ENCODE results near the gene GART.

Gene GART

DNA sequence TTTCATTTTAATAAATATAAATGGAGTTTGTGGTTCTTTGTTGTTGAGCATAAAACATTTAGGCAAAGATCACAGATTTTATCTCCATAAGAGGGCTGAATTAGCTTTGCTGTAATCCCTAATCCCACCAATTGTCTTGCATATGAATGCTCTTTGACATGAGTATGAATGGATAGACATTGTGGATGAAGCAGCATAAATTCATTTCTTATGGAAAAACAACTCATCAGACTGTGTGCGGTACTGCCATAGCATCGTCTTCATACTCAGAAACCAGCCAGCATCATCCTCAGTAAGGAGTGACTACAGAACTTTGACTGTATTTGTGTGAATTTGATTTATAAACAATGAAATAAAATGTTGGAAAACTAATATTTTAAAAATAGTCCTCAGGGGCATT lies 20.5 kb upstream of the GART start:
- Mint-ChIP-seq H3K27ac (no peak overlapping the region), H3K27me3 (ENCODE audit: low read depth) (no peaks in the 10 kb centered on the region), H3K36me3 (ENCODE audit: low read depth) (peaks cover 53% of the 10 kb centered on the region), H3K4me3 (no peak overlapping the region), H3K9me3 (no peaks in the 10 kb centered on the region), H3K4me1 (ENCODE audit: low read depth) (peaks cover 20% of the 10 kb centered on the region)
- no peak for DNase-seq (ENCODE audit: low spot score)

- Mint-ChIP-seq H3K4me1 (ENCODE audit: low read depth) (peaks cover 20% of the 10 kb centered on the region), H3K27ac (no peak overlapping the region)
Measured at GRCh38 chr21:33561373-33561772, 19.5 kb upstream of the GART start.

DNA sequence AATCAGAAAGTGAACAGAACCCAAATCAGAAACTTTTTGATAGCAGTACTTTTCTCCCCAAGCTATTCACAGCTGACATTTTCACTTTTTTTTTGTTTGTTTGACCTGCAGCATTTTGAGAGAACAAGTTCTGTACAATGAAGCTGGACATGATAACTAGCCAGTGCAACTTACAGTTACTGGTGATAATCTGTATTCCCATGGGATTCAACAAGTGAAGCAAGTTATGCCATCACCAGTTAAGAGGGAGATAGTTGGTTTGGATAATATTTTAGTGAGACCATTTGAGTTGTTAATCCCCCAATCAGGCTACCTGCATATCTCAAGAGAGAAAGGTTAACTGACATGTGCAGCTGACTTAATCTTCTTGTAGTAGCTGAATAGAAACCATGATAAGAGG lies 19.0 kb upstream of the GART start:
- no peak overlapping the region for H3K27ac Mint-ChIP-seq

More at GRCh38 chr21:33561373-33561772, 19.5 kb upstream of the GART start:
- H3K4me3 Mint-ChIP-seq = no peak overlapping the region
- H3K27me3 Mint-ChIP-seq (ENCODE audit: low read depth) = no peaks in the 10 kb centered on the region
- DNase-seq (ENCODE audit: low spot score) = no peak
- peaks cover 64% of the 10 kb centered on the region for H3K36me3 Mint-ChIP-seq (ENCODE audit: low read depth)
- no peaks in the 10 kb centered on the region for H3K9me3 Mint-ChIP-seq

DNA sequence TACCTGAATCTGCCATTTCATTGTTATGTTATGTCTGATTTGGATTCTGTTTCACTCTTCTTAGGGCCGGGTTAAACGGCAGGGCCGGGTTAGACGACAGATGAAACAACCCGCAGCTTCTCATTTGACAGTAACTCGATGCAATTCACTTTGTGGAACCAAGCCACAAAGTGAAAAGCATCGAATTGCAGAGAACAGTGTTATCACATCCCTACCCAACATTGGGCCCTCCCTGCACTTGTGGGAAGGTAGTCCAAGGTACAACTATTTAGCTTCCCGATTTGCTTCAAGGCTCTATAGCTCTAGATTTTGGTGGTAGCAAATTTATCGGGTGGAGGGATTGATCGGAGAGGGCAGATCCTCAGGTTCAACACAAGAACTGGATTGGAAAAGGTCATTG lies 17.9 kb upstream of the GART start:
- peaks cover 28% of the 10 kb centered on the region for H3K4me1 Mint-ChIP-seq (ENCODE audit: low read depth)
- no peak overlapping the region for H3K27ac Mint-ChIP-seq
- H3K9me3 Mint-ChIP-seq = no peaks in the 10 kb centered on the region

More for the DNA sequence above, 19.0 kb upstream of the GART start:
- peaks cover 68% of the 10 kb centered on the region for H3K36me3 Mint-ChIP-seq (ENCODE audit: low read depth)
- H3K4me3 Mint-ChIP-seq = no peak overlapping the region
- DNase-seq (ENCODE audit: low spot score) = no peak
- H3K4me1 Mint-ChIP-seq (ENCODE audit: low read depth) = peaks cover 22% of the 10 kb centered on the region
- H3K27me3 Mint-ChIP-seq (ENCODE audit: low read depth) = no peaks in the 10 kb centered on the region
- no peaks in the 10 kb centered on the region for H3K9me3 Mint-ChIP-seq

GRCh38 chr21:33558777-33559421 lies 17.0 kb upstream of the GART start:
- Mint-ChIP-seq H3K27me3 (ENCODE audit: low read depth) (no peaks in the 10 kb centered on the region), H3K36me3 (ENCODE audit: low read depth) (peaks cover 84% of the 10 kb centered on the region), H3K9me3 (no peaks in the 10 kb centered on the region), H3K4me3 (no peak overlapping the region), H3K27ac (no peak overlapping the region), H3K4me1 (ENCODE audit: low read depth) (peaks cover 32% of the 10 kb centered on the region)
- DNase-seq (ENCODE audit: low spot score) = no peak

More for the DNA sequence above, 17.9 kb upstream of the GART start:
- H3K36me3 Mint-ChIP-seq (ENCODE audit: low read depth) = peaks cover 76% of the 10 kb centered on the region
- H3K4me3 Mint-ChIP-seq = no peak overlapping the region
- no peaks in the 10 kb centered on the region for H3K27me3 Mint-ChIP-seq (ENCODE audit: low read depth)
- DNase-seq (ENCODE audit: low spot score) = no peak

DNA sequence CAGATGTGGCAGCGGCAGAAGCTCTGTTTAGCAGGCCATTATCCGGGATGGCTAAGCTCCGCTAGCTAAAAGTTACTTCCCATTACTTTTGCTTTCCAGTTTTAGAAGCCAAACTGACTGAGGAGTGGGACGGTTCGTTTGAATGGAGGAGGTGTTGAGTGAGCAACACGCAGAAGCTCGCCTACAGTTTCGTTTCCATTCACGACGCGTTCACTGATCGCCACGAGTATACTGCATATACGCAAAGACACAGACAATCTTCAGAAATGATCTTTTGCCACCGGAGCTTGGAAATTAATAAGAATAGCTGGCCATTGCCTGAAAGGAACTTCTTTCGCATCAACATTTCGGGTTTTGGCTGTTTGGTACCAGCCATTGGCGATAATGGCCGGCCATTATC lies 15.5 kb upstream of the GART start:
- H3K27ac Mint-ChIP-seq = no peak overlapping the region
- peaks cover 28% of the 10 kb centered on the region for H3K4me1 Mint-ChIP-seq (ENCODE audit: low read depth)
- no peaks in the 10 kb centered on the region for H3K27me3 Mint-ChIP-seq (ENCODE audit: low read depth)
- no peak for DNase-seq (ENCODE audit: low spot score)
- H3K36me3 Mint-ChIP-seq (ENCODE audit: low read depth) = peaks cover 88% of the 10 kb centered on the region
- H3K9me3 Mint-ChIP-seq = no peaks in the 10 kb centered on the region
- no peak overlapping the region for H3K4me3 Mint-ChIP-seq

GRCh38 chr21:33554982-33555344 lies 13.0 kb upstream of the GART start:
- Mint-ChIP-seq H3K27me3 (ENCODE audit: low read depth) (no peaks in the 10 kb centered on the region), H3K36me3 (ENCODE audit: low read depth) (peaks cover 90% of the 10 kb centered on the region)

GRCh38 chr21:33554236-33554981 lies 12.5 kb upstream of the GART start:
- H3K36me3 Mint-ChIP-seq (ENCODE audit: low read depth) = peaks cover 90% of the 10 kb centered on the region

More at GRCh38 chr21:33554982-33555344, 13.0 kb upstream of the GART start:
- H3K9me3 Mint-ChIP-seq = no peaks in the 10 kb centered on the region
- no peak for DNase-seq (ENCODE audit: low spot score)
- H3K4me3 Mint-ChIP-seq = no peak overlapping the region
- H3K4me1 Mint-ChIP-seq (ENCODE audit: low read depth) = peaks cover 24% of the 10 kb centered on the region
- H3K27ac Mint-ChIP-seq = no peak overlapping the region

GRCh38 chr21:33552999-33553598 lies 11.2 kb upstream of the GART start:
- H3K27ac Mint-ChIP-seq = no peak overlapping the region
- H3K4me3 Mint-ChIP-seq = no peak overlapping the region
- H3K36me3 Mint-ChIP-seq (ENCODE audit: low read depth) = peaks cover 88% of the 10 kb centered on the region
- peaks cover 21% of the 10 kb centered on the region for H3K4me1 Mint-ChIP-seq (ENCODE audit: low read depth)
- H3K9me3 Mint-ChIP-seq = no peaks in the 10 kb centered on the region
- H3K27me3 Mint-ChIP-seq (ENCODE audit: low read depth) = no peaks in the 10 kb centered on the region
- no peak for DNase-seq (ENCODE audit: low spot score)

More at GRCh38 chr21:33554236-33554981, 12.5 kb upstream of the GART start:
- peak overlapping the region; percentile 45 for H3K4me3 Mint-ChIP-seq
- H3K9me3 Mint-ChIP-seq = no peaks in the 10 kb centered on the region
- H3K27me3 Mint-ChIP-seq (ENCODE audit: low read depth) = no peaks in the 10 kb centered on the region
- peaks cover 24% of the 10 kb centered on the region for H3K4me1 Mint-ChIP-seq (ENCODE audit: low read depth)
- DNase-seq (ENCODE audit: low spot score) = no peak
- no peak overlapping the region for H3K27ac Mint-ChIP-seq

DNA sequence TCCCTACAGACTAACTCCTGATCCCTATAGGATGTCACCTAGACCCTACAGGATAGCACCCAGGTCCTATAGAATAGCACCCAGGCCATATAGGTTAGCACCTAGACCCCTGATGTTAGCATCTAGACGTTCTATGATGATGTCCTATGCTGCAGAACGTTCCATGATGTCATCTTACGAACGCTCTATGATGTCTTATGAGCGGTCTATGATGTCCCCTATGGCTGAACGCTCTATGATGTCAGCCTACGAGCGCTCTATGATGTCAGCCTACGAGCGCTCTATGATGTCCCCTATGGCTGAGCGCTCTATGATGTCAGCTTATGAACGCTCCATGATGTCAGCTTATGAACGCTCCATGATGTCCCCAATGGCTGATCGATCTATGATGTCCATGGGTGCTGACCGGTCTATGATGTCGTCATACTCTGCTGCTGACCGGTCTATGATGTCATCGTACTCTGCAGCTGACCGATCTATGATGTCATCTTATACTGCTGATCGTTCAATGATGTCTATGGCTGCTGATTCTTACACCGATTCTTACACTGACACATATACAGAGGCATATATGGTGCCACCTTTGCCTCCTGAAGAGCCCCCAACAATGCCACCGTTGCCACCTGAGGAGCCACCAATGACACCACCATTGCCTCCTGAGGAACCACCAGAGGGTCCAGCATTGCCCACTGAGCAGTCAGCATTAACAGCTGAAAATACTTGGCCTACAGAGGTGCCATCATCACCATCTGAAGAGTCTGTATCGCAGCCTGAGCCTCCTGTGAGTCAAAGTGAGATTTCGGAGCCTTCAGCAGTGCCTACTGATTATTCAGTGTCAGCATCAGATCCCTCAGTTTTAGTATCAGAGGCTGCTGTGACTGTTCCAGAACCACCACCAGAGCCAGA lies 10.4 kb upstream of the GART start:
- no peak overlapping the region for H3K27ac Mint-ChIP-seq

GRCh38 chr21:33551664-33552063 lies 9.7 kb upstream of the GART start:
- DNase-seq (ENCODE audit: low spot score) = no peak
- no peaks in the 10 kb centered on the region for H3K27me3 Mint-ChIP-seq (ENCODE audit: low read depth)
- peaks cover 82% of the 10 kb centered on the region for H3K36me3 Mint-ChIP-seq (ENCODE audit: low read depth)
- H3K4me1 Mint-ChIP-seq (ENCODE audit: low read depth) = peaks cover 20% of the 10 kb centered on the region
- H3K27ac Mint-ChIP-seq = no peak overlapping the region
- H3K4me3 Mint-ChIP-seq = no peak overlapping the region
- no peaks in the 10 kb centered on the region for H3K9me3 Mint-ChIP-seq

More for the DNA sequence above, 10.4 kb upstream of the GART start:
- Mint-ChIP-seq H3K9me3 (no peaks in the 10 kb centered on the region), H3K4me1 (ENCODE audit: low read depth) (peaks cover 21% of the 10 kb centered on the region), H3K36me3 (ENCODE audit: low read depth) (peaks cover 84% of the 10 kb centered on the region), H3K4me3 (no peak overlapping the region), H3K27me3 (ENCODE audit: low read depth) (no peaks in the 10 kb centered on the region)
- DNase-seq (ENCODE audit: low spot score) = no peak

DNA sequence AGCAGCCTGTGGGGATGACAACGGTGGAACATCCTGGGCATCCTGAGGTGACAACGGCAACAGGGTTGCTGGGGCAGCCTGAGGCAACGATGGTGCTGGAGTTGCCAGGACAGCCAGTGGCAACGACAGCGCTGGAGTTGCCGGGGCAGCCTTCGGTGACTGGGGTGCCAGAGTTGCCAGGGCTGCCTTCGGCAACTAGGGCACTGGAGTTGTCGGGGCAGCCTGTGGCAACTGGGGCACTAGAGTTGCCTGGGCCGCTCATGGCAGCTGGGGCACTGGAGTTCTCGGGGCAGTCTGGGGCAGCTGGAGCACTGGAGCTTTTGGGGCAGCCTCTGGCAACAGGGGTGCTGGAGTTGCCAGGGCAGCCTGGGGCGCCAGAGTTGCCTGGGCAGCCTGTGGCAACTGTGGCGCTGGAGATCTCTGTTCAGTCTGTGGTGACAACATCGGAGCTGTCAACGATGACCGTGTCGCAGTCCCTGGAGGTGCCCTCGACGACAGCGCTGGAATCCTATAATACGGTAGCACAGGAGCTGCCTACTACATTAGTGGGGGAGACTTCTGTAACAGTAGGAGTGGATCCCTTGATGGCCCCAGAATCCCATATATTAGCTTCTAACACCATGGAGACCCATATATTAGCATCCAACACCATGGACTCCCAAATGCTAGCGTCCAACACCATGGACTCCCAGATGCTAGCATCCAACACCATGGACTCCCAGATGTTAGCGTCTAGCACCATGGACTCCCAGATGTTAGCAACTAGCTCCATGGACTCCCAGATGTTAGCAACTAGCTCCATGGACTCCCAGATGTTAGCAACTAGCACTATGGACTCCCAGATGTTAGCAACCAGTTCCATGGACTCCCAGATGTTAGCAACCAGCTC lies 9.1 kb upstream of the GART start:
- no peak overlapping the region for H3K27ac Mint-ChIP-seq
- DNase-seq (ENCODE audit: low spot score) = no peak
- H3K27me3 Mint-ChIP-seq (ENCODE audit: low read depth) = no peaks in the 10 kb centered on the region
- H3K9me3 Mint-ChIP-seq = no peaks in the 10 kb centered on the region
- peaks cover 19% of the 10 kb centered on the region for H3K4me1 Mint-ChIP-seq (ENCODE audit: low read depth)
- H3K4me3 Mint-ChIP-seq = no peak overlapping the region
- H3K36me3 Mint-ChIP-seq (ENCODE audit: low read depth) = peaks cover 77% of the 10 kb centered on the region

Data from T-helper 2 cell treated with Interferon-gamma antibody and Interleukin-4, amounts not matched to agents 5 μg/mL and 100 μg/mL, for 36 hours (primary cell).